K562 (cell line): Measurements from ENCODE around the gene ARMC8. TPM values are rescaled to one million over a fixed set of nuclear protein-coding genes. Genes with fewer than 3 reads are reported as not detected.

ENCODE experiments used
- BCLAF1 ChIP-seq, 2 experiments: fragments of 450-650 bp in 1 of 2; IDR thresholded peaks; 2 replicates each; pipeline ENCODE4 v1.6.1; 2011 to 2017; ENCODE audit warnings: low read depth in 2 of 2, antibody characterized with exemption in 1 of 2, borderline replicate concordance in 1 of 2, low read length in 1 of 2, mild to moderate bottlenecking in 1 of 2, mixed read lengths in 1 of 2; ENCODE audit not compliant: control insufficient read depth in 1 of 2
- BDP1 ChIP-seq: IDR thresholded peaks from 3 replicates; pipeline ENCODE4 v1.6.1; 2011; ENCODE audit not compliant: insufficient read length, insufficient read depth
- BMI1 ChIP-seq: fragments of 150-350 bp; IDR thresholded peaks from 2 replicates; pipeline ENCODE4 v1.6.1; 2014; ENCODE audit warnings: low read length
- CCNT2 ChIP-seq: IDR thresholded peaks from 2 replicates; pipeline ENCODE4 v1.6.1; 2011; ENCODE audit warnings: borderline replicate concordance, low read depth, mild to moderate bottlenecking, moderate library complexity, mixed read lengths, low read length; ENCODE audit not compliant: insufficient read length; ENCODE audit errors: extremely low read depth
- CHD1 ChIP-seq: fragments of 200-600 bp; sonication (generic); IDR thresholded peaks from one replicate; pipeline ENCODE4 v1.6.1; 2012; ENCODE audit warnings: mild to moderate bottlenecking, moderate library complexity, low read length, inconsistent platforms
- CLOCK ChIP-seq: fragments of 250-450 bp; sonication (Bioruptor Pico); IDR thresholded peaks from 2 replicates; pipeline ENCODE4 v1.4.0; 2020; ENCODE audit warnings: mild to moderate bottlenecking, moderate library complexity, borderline replicate concordance
- DPF2 ChIP-seq: fragments of 450-650 bp; IDR thresholded peaks from 2 replicates; pipeline ENCODE4 v1.6.1; 2016
- EP400 ChIP-seq: fragments of 450-650 bp; IDR thresholded peaks from 2 replicates; pipeline ENCODE4 v1.6.1; 2017; ENCODE audit warnings: antibody characterized with exemption, mild to moderate bottlenecking, moderate library complexity
- FOSL1 ChIP-seq: fragments of 200-800 bp; sonication (Bioruptor generic); conservative IDR thresholded peaks from 2 replicates; pipeline ENCODE4 v1.6.1; 2016; ENCODE audit warnings: missing genetic modification characterization, missing compliant biosample characterization
- FOXK1 ChIP-seq: sonication (generic); formaldehyde crosslinking; IDR thresholded peaks from 2 replicates; pipeline ENCODE4 v1.8.0; 2022; ENCODE audit warnings: missing genetic modification reagents, mild to moderate bottlenecking, borderline replicate concordance
- HCFC1 ChIP-seq: IDR thresholded peaks from 2 replicates; pipeline ENCODE4 v1.6.1; 2012; ENCODE audit warnings: low read depth, low read length, improper control_type of control experiment
- MBD2 ChIP-seq: sonication (generic); IDR thresholded peaks from 2 replicates; pipeline ENCODE4 v1.6.1; 2016; ENCODE audit warnings: low read depth, borderline replicate concordance
- NEUROD1 ChIP-seq: fragments of 150-350 bp; IDR thresholded peaks from 2 replicates; pipeline ENCODE4 v1.6.1; 2014; ENCODE audit warnings: borderline replicate concordance, low read length, low read depth; ENCODE audit not compliant: partially characterized antibody
- NFIC ChIP-seq: fragments of 450-650 bp; IDR thresholded peaks from 2 replicates; pipeline ENCODE4 v1.6.1; 2017; ENCODE audit warnings: mild to moderate bottlenecking, inconsistent platforms
- POLR2AphosphoS5 ChIP-seq: IDR thresholded peaks from 2 replicates; pipeline ENCODE4 v1.6.1; 2011; ENCODE audit warnings: mild to moderate bottlenecking, low read depth, low read length, moderate library complexity; ENCODE audit not compliant: control insufficient read depth, insufficient read depth
- RBFOX2 ChIP-seq: fragments of 200-400 bp; formaldehyde crosslinking; IDR thresholded peaks from 2 replicates; pipeline ENCODE4 v1.6.1; 2017; ENCODE audit warnings: low read depth, mild to moderate bottlenecking, low read length, moderate library complexity
- RBM17 ChIP-seq: fragments of 200-400 bp; formaldehyde crosslinking; IDR thresholded peaks from 2 replicates; pipeline ENCODE4 v1.6.1; 2017; ENCODE audit warnings: low read depth, mild to moderate bottlenecking, low read length, borderline replicate concordance
- SMARCC2 ChIP-seq: fragments of 450-650 bp; IDR thresholded peaks from 2 replicates; pipeline ENCODE4 v1.6.1; 2017; ENCODE audit warnings: antibody characterized with exemption, moderate library complexity, mild to moderate bottlenecking, low read depth
- TARDBP ChIP-seq: fragments of 450-650 bp; IDR thresholded peaks from 2 replicates; pipeline ENCODE4 v1.6.1; 2016
- U2AF2 ChIP-seq: fragments of 200-400 bp; formaldehyde crosslinking; optimal IDR thresholded peaks from 2 replicates; pipeline ENCODE3; 2017; ENCODE audit warnings: low read depth, mild to moderate bottlenecking, low read length
- ZKSCAN1 ChIP-seq: fragments of 150-350 bp; IDR thresholded peaks from 2 replicates; pipeline ENCODE4 v1.6.1; 2016; ENCODE audit warnings: low read depth, low read length
- ZNF449 ChIP-seq: fragments of 250-450 bp; sonication (Bioruptor Pico); IDR thresholded peaks from 2 replicates; pipeline ENCODE4 v1.8.0; 2022; ENCODE audit warnings: moderate library complexity, mild to moderate bottlenecking, inconsistent platforms
- polyA plus RNA-seq, 8 experiments: library from polyadenylated mRNA; depleted of rRNA in 4 of 8; stranded (reverse) in 5 of 8; unstranded in 3 of 8; fragments of >200 nt; fragmentation: Nextera tagmentation in 2 of 8; fragmentation: Illumina TruSeq in 1 of 8; extraction: Ambion mirVana in 2 of 8; extraction: Trizol in 1 of 8; gene quantifications; 2 replicates each; pipeline versions ENCODE4 v1.2.1 to v1.2.3, GENCODE V29; 2011 to 2014; ENCODE audit warnings: inconsistent platforms in 1 of 8, missing spikeins in 1 of 8
- total RNA-seq, 7 experiments: library from RNA; depleted of rRNA in 6 of 7; stranded (reverse); fragments of >200 nt in 6 of 7; fragmentation: Illumina TruSeq in 2 of 7; extraction: Trizol in 2 of 7; gene quantifications; 2 replicates each; pipeline versions ENCODE4 v1.2.1 to v1.2.3, GENCODE V29; 2011 to 2021; ENCODE audit warnings: low replicate concordance in 1 of 7

The ARMC8 gene
- total and polyA plus RNA-seq, 9 of the 15 experiments (the other 6 are each of a cell fraction or from before 2014, with no cell fraction given), result 22.4 to 76.1 (median 37.3) TPM

GRCh38 chr3:138174421-138175131, 12.5 kb upstream of the ARMC8 start, which contains the start of gene DBR1 (continued):
- TF ChIP-seq BCLAF1 (IDR thresholded peaks at IDR 0.05; ENCODE audit: borderline replicate concordance in 1 of 2, control insufficient read depth in 1 of 2, low read depth in 2 of 2, low read length in 1 of 2), result no peak
- TF ChIP-seq CHD1, result no peak
- TF ChIP-seq NEUROD1, result no peak
- no peak for TF ChIP-seq TARDBP
- TF ChIP-seq CLOCK (CRISPR knock-in tag), result no peak
- peak; percentile 30; the same call in 1 of the 2 replicates for TF ChIP-seq NFIC
- TF ChIP-seq POLR2AphosphoS5, result peak; percentile 80
- no peak for TF ChIP-seq SMARCC2
- no peak for TF ChIP-seq BMI1
- peak; percentile 80 for TF ChIP-seq EP400
- TF ChIP-seq DPF2, result no peak
- no peak for TF ChIP-seq U2AF2
- no peak for TF ChIP-seq BDP1
- no peak for TF ChIP-seq MBD2
- TF ChIP-seq RBM17, result no peak
- 0 out of 2 replicates have a peak, but pooled peaks have one; percentile 9 for TF ChIP-seq HCFC1
- TF ChIP-seq CCNT2, result peak; percentile 33
- TF ChIP-seq RBFOX2, result peak; percentile 94
- no peak for TF ChIP-seq ZKSCAN1
- no peak for TF ChIP-seq ZNF449
- TF ChIP-seq FOXK1 (CRISPR knock-in tag), result no peak
- no peak for TF ChIP-seq FOSL1 (tag)
